ENCODE measurements around the gene DPP7.
"Not testable (repeated sequence)": the region's sequence is repeated elsewhere in the genome, so short reads cannot be mapped to it uniquely, and the experiment has no call there.

DNA sequence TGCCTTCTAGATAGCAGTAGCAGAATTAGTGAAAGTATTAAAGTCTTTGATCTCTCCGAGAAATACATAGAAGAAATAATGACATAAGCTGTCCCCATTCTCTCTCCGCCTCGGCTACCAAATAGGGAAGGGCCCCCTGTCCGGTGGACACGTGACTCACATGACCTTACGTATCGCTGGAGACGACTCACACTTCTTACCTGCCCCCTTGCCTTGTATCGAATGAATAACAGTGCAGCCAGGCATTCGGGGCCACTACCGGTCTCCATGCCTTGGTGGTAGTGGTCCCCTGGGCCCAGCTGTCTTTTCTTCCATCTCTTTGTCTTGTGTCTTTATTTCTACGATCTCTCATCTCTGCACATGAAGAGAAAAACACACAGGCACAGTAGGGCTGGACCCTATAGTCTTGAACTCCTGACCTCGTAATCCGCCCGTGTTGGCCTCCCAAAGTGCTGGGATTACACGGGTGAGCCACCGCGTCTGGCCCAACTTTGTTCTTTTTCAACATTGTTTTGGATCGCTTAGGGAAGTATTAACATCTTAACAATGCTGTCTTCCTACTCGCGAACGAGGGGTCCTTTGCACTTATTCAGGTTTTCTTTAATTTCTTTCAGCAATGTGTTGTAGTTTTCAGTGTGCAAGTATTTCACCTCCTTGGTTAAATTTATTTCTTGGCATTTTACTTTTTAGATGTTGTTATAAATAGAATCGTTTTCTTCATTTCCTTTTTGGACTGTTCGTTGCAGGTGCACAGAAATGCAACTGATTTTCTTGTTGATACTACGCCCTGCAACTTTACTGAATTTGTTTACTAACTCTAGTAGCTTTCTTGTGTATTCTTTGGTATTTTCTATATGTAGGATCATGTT is 7.6 kb upstream of the DPP7 start:
- TF ChIP-seq, protein P1, sequence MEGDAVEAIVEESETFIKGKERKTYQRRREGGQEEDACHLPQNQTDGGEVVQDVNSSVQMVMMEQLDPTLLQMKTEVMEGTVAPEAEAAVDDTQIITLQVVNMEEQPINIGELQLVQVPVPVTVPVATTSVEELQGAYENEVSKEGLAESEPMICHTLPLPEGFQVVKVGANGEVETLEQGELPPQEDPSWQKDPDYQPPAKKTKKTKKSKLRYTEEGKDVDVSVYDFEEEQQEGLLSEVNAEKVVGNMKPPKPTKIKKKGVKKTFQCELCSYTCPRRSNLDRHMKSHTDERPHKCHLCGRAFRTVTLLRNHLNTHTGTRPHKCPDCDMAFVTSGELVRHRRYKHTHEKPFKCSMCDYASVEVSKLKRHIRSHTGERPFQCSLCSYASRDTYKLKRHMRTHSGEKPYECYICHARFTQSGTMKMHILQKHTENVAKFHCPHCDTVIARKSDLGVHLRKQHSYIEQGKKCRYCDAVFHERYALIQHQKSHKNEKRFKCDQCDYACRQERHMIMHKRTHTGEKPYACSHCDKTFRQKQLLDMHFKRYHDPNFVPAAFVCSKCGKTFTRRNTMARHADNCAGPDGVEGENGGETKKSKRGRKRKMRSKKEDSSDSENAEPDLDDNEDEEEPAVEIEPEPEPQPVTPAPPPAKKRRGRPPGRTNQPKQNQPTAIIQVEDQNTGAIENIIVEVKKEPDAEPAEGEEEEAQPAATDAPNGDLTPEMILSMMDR (IDR thresholded peaks at IDR 0.05; ENCODE audit: insufficient read depth, low read length): not testable (repeated sequence)
- TF ChIP-seq, protein P2, sequence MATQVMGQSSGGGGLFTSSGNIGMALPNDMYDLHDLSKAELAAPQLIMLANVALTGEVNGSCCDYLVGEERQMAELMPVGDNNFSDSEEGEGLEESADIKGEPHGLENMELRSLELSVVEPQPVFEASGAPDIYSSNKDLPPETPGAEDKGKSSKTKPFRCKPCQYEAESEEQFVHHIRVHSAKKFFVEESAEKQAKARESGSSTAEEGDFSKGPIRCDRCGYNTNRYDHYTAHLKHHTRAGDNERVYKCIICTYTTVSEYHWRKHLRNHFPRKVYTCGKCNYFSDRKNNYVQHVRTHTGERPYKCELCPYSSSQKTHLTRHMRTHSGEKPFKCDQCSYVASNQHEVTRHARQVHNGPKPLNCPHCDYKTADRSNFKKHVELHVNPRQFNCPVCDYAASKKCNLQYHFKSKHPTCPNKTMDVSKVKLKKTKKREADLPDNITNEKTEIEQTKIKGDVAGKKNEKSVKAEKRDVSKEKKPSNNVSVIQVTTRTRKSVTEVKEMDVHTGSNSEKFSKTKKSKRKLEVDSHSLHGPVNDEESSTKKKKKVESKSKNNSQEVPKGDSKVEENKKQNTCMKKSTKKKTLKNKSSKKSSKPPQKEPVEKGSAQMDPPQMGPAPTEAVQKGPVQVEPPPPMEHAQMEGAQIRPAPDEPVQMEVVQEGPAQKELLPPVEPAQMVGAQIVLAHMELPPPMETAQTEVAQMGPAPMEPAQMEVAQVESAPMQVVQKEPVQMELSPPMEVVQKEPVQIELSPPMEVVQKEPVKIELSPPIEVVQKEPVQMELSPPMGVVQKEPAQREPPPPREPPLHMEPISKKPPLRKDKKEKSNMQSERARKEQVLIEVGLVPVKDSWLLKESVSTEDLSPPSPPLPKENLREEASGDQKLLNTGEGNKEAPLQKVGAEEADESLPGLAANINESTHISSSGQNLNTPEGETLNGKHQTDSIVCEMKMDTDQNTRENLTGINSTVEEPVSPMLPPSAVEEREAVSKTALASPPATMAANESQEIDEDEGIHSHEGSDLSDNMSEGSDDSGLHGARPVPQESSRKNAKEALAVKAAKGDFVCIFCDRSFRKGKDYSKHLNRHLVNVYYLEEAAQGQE (IDR thresholded peaks at IDR 0.05; ENCODE audit: insufficient replicate concordance, low read depth): not testable (repeated sequence)

Data from HL-60 (cell line).